GM19238 (cell line): ENCODE measurements around the gene MUC2.

ENCODE experiments used
- DNase-seq: peaks from one replicate; pipeline ENCODE4 v3.0.0; 2011; ENCODE audit warnings: low spot score; ENCODE audit not compliant: insufficient read length

MUC2 gene

DNA sequence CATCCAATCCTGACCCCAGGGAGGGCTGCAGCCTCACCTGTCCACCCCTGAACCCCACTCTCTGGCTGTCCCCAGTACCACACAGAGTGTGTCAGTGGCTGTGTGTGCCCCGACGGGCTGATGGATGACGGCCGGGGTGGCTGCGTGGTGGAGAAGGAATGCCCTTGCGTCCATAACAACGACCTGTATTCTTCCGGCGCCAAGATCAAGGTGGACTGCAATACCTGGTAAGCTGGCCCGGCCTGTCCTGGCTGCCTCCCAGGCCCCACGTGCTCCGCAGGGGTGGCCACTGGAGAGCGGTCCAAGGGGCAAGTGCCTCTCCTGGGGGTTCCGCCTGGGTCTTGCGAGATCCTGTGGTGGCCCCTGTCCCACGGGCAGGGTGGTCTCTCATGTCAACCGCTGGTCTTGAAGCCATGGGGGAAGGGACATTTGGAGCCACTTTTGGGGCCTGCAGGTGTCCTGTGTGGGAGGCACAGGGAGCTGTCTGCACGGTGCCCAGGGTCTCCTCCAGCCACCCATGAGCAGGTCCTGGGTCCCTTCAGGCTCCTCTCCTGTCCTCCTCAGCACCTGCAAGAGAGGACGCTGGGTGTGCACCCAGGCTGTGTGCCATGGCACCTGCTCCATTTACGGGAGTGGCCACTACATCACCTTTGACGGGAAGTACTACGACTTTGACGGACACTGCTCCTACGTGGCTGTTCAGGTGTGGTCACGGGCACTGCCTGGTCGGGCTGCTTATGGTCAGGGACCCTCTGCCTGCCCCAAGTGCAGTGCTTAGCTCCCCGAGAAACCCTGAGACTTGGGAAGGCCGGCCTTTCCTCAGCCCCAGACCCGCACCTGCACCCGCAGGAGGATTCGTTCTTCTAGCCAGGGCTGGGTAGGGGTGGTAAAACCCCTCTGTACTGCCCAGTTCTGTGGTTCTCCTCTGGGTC lies 11.8 kb downstream of the MUC2 start:
- no peak for DNase-seq

DNA sequence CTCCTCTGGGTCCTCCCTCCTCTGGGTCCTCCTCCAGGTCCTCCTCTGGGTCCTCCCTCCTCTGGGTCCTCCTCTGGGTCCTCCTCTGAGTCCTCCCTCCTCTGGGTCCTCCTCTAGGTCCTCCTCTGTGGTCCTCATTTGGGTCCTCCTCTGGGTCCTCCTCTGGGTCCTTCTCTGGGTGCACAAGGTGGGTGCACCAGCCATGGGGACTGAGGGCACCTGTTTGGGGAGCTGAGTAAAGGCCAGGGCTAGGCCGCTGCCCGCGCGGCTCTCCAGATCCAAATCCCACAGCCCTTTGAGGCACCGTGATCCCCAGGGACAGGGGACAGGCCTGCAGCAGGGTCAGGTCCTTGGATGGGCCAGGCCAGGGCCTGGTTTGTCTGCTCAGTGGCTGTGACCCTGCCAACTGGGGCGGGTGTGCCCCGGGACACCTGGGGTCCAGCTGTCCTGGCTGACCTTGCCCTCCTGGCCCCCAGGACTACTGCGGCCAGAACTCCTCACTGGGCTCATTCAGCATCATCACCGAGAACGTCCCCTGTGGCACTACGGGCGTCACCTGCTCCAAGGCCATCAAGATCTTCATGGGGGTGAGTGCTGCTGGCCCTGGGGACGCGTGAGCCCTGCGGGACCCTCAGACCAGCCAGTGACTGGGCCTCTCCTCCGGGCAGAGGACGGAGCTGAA lies 12.7 kb downstream of the MUC2 start:
- DNase-seq, result no peak

DNA sequence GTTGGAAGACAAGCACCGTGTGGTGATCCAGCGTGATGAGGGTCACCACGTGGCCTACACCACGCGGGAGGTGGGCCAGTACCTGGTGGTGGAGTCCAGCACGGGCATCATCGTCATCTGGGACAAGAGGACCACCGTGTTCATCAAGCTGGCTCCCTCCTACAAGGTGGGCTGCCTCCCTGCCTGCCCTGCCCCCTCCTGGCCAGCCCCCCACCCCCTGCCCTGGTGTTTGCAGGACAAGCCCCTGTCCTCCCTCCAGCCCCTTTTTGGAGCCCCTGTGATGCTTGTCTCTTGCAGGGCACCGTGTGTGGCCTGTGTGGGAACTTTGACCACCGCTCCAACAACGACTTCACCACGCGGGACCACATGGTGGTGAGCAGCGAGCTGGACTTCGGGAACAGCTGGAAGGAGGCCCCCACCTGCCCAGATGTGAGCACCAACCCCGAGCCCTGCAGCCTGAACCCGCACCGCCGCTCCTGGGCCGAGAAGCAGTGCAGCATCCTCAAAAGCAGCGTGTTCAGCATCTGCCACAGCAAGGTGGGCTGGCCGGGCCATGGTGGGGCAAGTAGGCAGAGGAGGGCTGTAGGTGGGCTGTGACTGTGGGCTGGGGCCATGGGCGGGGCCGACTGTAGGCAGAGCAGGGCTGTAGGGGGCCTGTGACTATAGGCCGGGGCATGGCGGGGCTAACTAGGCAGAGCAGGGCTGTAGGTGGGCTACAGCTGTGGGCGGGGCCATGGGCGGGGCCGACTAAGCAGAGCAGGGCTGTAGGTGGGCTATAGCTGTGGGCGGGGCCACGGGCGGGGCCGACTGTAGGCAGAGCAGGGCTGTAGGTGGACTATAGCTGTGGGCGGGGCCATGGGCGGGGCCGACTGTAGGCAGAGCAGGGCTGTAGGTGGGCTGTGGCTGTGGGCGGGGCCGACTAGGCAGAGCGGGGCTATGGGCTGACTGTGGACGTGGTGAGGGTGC lies 13.6 kb downstream of the MUC2 start:
- no peak for DNase-seq

DNA sequence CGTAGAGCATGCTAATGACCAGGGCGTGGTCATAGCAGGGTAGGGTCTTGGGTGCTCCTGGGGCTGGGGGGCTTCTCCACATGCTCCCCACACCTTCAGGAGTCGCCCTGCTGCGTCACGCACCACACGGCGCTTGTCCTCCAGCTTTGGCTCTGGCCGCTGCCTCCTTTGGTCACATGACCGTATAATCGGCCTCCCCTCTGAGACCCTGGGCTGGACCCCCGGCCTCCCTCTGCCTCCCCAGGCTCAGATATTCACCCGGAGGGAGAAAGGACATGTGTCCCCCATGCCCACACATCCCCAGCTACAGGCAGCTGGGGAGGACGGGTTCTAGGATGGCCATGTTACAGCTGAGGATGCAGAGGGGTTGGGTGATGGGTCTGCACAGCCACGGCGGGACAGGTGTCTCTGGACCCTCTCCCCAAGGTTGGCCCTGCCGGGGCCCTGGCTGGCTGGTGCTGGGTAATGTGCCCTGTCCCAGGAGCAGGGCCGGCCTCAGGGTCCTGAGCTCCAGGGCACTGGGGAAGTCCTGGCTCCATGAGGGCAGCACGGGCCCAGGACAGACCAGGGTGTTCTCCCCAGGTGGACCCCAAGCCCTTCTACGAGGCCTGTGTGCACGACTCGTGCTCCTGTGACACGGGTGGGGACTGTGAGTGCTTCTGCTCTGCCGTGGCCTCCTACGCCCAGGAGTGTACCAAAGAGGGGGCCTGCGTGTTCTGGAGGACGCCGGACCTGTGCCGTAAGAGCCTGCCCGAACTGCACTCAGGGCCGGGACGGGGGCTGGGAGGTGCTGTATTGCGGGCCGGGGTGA lies 14.5 kb downstream of the MUC2 start:
- no peak for DNase-seq

DNA sequence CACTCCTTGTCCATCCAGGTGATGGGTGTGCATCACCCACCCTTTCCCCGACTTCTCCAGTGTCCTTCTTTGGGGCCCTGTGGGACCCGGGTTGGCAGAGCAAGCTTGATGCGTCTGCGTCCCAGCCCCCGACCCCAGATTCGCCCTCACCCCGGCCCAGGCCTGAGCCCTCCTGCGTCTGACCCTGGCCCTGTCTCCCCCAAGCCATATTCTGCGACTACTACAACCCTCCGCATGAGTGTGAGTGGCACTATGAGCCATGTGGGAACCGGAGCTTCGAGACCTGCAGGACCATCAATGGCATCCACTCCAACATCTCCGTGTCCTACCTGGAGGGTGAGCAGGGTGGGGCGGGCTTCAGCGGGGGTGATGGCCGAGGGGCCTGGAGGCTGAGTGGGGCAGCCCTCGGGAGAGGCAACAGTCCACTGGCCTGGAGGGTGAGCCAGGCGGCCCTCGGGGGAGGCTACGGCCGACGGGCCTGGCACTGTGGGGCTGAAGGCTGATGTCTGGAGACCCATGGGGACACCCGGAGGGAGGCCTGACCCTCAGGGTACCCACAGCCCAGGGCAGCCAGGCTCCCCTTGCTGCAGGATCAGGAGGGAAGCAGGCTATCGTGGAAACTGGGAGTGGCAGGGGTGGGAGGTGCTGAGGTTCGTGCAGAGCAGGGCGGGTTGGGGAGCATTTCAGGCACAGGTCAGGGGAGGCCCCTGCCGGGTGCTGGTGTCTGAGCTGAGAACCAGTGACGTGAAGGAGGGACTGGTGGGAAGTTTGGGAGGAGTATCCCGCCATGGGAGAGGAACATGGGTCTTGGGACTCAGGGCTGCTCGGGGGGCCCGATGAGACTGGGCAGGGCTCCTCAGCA lies 15.3 kb downstream of the MUC2 start:
- no peak for DNase-seq

DNA sequence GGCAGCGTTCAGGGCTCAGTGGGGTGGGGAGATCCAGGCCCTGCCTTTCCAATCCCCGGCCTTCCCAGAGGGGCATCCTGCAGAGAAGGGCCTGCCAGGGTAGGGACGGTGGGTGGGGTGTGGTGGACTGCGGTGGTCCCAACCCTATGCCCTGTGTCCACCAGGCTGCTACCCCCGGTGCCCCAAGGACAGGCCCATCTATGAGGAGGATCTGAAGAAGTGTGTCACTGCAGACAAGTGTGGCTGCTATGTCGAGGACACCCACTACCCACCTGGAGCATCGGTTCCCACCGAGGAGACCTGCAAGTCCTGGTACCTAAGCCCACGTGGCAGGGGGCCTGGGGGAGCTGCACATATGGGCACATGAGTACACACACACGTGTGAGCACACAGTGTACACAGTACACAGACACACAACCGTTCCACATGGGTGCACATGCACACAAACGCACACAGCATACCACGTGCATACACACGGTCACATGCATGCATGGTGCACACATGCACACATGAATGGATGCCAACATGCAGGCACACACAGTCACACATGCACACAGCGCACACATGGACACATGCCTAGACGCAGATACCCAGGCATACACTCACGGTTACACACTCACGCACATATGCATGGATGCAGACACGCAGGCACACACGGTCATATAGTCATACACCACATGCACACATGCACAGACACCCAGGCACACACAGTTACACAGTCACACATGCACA lies 16.1 kb downstream of the MUC2 start:
- DNase-seq, result no peak

DNA sequence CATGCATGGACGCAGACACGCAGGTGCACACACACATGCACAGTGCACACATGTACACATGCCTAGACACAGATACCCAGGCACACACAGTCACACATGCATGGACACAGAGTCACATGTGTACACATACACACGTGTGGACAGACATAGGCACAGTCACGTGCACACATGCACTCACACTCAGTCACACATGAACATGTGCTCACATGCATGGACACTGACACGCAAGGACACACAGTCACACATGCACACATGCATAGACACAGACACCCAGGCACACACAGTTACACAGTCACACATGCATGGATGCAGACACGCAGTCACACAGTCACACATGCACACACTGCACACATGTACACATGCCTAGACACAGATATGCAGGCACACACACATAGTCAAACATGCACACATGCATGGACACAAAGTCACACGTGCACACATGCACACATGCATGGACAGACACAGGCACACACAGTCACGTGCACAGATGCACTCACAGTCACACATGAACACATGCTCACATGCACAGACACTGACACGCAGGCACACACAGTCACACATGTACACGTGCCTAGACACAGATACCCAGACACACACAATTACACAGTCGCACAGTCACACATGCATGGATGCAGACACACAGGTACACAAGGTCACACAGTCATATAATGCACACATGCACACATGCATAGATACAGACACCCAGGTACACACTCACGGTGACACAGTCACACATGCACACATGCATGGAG lies 16.8 kb downstream of the MUC2 start:
- DNase-seq, result no peak

DNA sequence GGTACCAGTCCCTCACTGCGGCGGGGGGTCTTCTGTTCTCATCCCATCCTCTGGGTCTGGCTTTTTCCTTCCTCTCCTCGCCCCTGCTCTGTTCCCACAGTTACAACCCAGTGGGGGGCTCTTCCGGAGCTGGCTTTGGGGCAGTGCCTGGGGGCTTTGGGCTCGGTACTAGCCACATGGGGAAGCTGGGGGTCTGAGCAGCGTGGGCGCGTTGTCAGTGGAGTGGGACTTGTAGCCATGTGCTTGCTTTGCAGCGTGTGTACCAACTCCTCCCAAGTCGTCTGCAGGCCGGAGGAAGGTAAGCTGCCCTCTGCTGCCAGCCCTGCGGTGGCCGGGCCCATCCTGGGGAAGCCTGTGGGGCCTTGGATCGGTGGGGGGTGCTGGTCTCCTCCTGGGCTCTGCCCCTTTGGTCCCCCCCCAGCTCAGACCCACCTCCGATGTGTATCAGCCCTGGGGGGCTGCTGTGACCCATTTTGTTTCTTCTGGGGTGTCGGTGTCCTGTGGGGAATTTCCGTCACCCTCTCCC lies 17.5 kb downstream of the MUC2 start:
- no peak for DNase-seq

DNA sequence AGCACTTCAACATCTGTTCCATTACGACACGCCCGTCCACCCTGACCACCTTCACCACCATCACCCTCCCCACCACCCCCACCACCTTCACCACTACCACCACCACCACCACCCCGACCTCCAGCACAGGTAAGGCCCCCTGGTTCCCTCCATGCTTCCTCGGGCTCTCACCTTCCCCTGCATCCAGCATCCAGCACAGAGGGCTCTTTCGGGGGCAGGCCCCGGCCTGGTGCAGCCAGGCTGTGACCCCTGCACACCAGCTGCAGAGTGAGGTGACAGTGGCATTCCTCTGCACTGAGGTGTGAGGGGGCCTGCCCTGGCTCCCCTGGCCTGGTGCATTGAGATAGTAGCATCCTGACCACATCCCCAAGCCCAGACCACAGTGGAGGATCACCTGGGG lies 18.2 kb downstream of the MUC2 start:
- no peak for DNase-seq

DNA sequence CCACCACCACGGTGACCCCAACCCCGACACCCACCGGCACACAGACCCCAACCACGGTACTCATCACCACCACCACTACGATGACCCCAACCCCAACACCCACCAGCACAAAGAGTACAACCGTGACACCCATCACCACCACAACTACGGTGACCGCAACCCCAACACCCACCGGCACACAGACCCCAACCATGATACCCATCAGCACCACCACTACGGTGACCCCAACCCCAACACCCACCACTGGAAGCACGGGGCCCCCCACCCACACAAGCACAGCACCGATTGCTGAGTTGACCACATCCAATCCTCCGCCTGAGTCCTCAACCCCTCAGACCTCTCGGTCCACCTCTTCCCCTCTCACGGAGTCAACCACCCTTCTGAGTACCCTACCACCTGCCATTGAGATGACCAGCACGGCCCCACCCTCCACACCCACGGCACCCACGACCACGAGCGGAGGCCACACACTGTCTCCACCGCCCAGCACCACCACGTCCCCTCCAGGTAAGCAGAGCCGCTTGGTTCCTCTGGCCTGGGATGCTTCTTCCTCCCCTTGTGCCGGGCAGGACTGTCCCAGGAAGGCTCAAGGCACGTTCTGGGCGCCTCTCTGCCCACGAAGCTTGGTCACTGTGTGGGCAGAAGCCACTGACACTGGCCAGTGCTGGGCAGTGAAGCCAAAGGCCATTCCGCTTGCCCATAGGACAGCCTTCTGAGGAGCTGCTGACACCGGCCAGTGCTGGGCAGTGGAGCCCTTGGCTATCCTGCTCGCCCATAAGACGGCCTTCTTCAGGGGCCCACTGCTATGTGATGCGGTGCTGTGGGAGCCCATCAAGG lies 25.1 kb downstream of the MUC2 start:
- no peak for DNase-seq

DNA sequence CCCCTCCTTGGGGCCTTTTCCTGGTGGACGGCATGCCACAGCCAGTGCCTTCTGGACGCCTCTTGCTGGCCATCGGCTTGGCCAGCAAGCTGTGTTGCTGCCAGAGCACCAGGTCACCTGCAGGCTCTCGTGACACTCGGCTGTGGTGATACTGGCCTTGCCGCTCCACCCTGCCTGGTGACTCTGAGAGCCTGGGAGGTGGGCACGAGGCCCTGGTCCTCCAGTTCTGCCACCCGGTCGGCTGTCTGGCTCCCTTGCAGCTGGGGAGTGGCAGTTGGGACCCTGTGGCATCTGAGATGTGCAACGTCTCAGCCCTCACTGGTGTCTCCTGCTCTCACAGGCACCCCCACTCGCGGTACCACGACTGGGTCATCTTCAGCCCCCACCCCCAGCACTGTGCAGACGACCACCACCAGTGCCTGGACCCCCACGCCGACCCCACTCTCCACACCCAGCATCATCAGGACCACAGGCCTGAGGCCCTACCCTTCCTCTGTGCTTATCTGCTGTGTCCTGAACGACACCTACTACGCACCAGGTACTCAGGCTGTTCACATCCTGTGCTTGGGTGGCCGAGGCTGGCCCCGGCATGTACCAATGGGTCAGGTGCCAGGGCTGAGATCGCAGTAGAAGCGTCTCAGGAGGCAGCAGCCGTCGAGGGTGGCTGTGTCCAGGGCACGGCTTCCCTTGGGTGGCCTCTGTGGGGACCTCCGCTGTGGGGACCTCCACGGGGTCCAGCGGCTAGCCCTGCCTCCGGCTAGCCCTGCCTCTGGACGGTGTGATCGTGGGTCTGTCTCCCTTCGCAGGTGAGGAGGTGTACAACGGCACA lies 26.0 kb downstream of the MUC2 start:
- DNase-seq, result no peak

DNA sequence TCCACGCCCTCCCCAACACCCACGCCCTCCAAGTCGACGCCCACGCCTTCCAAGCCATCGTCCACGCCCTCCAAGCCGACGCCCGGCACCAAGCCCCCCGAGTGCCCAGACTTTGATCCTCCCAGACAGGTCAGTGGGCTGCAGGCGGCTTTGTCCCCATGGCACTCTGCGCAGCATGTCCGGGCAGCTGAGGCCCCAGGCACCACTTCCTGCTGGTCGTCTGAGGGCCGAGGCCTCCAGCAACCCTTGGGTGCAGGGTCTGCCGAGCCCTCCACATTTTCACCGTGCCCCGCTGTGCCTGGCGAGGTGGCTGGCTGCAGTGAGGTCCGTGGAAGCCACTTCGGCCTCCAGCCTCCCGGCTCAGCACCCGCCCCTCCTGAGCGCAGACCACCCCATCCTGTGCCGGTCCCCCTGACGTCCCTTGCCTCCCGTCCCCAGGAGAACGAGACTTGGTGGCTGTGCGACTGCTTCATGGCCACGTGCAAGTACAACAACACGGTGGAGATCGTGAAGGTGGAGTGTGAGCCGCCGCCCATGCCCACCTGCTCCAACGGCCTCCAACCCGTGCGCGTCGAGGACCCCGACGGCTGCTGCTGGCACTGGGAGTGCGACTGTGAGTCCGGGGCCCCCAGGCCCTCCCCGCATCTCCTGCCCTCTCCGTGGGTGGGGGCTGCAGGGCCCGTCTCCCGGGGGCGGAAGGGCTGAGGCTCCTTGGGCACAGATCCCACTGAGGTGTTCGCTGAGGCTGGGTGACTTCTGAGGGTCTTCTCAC lies 26.8 kb downstream of the MUC2 start:
- no peak for DNase-seq

DNA sequence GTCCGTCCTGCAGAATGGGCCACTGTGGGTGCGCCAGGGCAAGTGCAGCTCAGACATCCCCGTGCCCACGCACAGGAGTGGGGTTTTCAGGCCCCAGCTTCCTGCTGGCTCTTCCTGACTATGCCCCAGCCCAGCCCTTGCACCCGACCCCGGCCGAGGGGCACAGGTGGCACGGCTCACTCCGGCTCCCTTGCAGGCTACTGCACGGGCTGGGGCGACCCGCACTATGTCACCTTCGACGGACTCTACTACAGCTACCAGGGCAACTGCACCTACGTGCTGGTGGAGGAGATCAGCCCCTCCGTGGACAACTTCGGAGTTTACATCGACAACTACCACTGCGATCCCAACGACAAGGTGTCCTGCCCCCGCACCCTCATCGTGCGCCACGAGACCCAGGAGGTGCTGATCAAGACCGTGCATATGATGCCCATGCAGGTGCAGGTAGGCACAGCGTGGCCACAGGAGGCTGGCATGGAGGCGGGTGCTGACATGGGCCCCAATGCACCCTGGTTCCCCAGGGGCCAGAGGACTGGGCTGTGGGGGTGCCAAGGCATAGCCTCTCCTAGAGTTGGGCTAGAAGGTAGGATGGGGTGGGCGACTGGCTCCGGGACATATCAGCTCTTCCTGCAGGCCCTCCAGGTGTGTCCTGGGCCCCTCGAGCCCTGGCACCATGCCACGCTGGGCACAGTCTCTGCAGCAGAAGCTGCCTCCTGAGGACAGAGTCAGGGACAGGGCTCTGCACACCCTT lies 27.7 kb downstream of the MUC2 start:
- DNase-seq, result no peak

DNA sequence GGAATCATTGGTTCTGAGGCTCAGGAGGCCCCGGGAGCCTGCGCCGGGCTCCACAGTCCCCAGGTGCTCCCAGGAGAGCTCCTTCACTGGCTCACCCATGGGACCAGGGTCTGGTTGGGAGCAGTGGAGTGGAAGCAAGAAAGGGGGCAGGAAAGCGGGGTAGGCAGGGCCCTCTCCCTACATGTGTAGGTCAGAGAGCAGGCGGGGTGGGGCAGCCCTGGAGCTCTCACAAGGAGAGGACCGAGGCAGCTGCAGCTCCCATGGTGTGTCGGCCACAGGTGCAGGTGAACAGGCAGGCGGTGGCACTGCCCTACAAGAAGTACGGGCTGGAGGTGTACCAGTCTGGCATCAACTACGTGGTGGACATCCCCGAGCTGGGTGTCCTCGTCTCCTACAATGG lies 28.3 kb downstream of the MUC2 start:
- DNase-seq, result no peak
